ENCODE results near the gene CSRP2. TPM values are rescaled to one million over a fixed set of nuclear protein-coding genes. Genes with fewer than 3 reads are reported as not detected.

CSRP2 gene
- total RNA-seq, 1 experiment from 2014 or later, result 36.1 TPM

DNA sequence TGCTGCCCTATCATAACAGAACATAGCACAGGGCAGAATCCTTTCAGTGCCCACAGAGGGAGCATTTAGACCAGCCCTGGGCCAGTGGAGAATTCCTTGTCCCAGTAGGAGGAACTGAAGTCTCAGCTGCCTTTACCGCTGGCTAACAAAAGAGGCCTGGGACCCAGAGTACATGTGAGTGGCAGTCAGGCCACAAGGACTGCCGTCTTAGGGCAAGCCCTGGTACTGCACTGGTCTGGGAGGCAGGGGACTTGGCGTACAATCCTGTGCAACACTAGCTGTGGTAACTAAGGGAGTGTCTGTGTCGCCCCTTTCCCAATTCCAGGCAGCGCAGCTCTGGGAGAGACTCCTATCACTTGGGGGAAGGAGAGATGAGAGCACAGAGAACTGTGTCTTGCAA is 17.0 kb upstream of the CSRP2 start (continued):
- TF ChIP-seq FOSL1 (IDR thresholded peaks at IDR 0.05; ENCODE audit: low read depth) (no peak), ELF1 (IDR thresholded peaks at IDR 0.05; ENCODE audit: borderline replicate concordance, low read depth) (no peak), EZH2 (IDR thresholded peaks at IDR 0.05) (no peak)

GRCh38 chr12:76891609-76892008 is 12.8 kb upstream of the CSRP2 start:
- intact Hi-C loops (cut with micrococcal nuclease), result no loop called here
- no peaks in the 10 kb centered on the region for H4K20me1 ChIP-seq (ENCODE audit: insufficient read depth)
- CTCF ChIA-PET, result no interaction called here

More at GRCh38 chr12:76891609-76892008, 12.8 kb upstream of the CSRP2 start:
- Histone ChIP-seq H3K27me3 (ENCODE audit: insufficient read depth, low read length) (no peaks in the 10 kb centered on the region), H3K9me3 (ENCODE audit: control insufficient read depth in 1 of 2, insufficient read depth in 1 of 2, low read depth in 1 of 2, low read length in 2 of 2) (no peaks in the 10 kb centered on the region), H3K4me2 (ENCODE audit: low read length) (no peak overlapping the region), H3K9ac (ENCODE audit: low read length) (no peak overlapping the region), H3K27ac (ENCODE audit: low read depth, low read length) (no peak overlapping the region), H3K36me3 (ENCODE audit: control insufficient read depth in 1 of 2, insufficient read depth in 2 of 2, low read length in 2 of 2) (no peaks in the 10 kb centered on the region), H3K4me1 (ENCODE audit: control insufficient read depth in 1 of 2, insufficient read depth in 2 of 2, low read length in 2 of 2) (peaks cover 0 to 8% of the 10 kb centered on the region in 2 experiments; a peak in 3 of 4 replicates), H3K79me2 (ENCODE audit: insufficient read depth, low read length) (no peaks in the 10 kb centered on the region), H3K4me3 (replicated peaks in 1 of 2; ENCODE audit: low read depth in 1 of 2, low read length in 2 of 2) (no peak overlapping the region), H2AFZ (ENCODE audit: low read depth, low read length, poor library complexity, severe bottlenecking) (no peak overlapping the region), H3K9me2 (ENCODE audit: insufficient read depth) (no peaks in the 10 kb centered on the region)
- TF ChIP-seq MAX (IDR thresholded peaks at IDR 0.05) (no peak), CEBPB (IDR thresholded peaks at IDR 0.05; ENCODE audit: low read depth) (no peak)
- TF ChIP-seq, protein P1, sequence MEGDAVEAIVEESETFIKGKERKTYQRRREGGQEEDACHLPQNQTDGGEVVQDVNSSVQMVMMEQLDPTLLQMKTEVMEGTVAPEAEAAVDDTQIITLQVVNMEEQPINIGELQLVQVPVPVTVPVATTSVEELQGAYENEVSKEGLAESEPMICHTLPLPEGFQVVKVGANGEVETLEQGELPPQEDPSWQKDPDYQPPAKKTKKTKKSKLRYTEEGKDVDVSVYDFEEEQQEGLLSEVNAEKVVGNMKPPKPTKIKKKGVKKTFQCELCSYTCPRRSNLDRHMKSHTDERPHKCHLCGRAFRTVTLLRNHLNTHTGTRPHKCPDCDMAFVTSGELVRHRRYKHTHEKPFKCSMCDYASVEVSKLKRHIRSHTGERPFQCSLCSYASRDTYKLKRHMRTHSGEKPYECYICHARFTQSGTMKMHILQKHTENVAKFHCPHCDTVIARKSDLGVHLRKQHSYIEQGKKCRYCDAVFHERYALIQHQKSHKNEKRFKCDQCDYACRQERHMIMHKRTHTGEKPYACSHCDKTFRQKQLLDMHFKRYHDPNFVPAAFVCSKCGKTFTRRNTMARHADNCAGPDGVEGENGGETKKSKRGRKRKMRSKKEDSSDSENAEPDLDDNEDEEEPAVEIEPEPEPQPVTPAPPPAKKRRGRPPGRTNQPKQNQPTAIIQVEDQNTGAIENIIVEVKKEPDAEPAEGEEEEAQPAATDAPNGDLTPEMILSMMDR (IDR thresholded peaks at IDR 0.05 in 2 of 3, conservative IDR thresholded peaks at IDR 0.05 in 1 of 3; ENCODE audit: borderline replicate concordance in 1 of 3, insufficient read depth in 1 of 3, low read depth in 2 of 3, low read length in 2 of 3), result no peak
- no TSS peak for BruUV-seq (replicated peaks)
- POLR2A ChIA-PET, result no interaction called here
- no peak for DNase-seq (ENCODE audit: low read depth, low spot score)
- ATAC-seq, result no peak
- RAD21 ChIA-PET (ENCODE audit: low non-redundant PET in 1 of 2, low total read pairs in 2 of 2, uncharacterized antibody in 2 of 2, unreplicated experiment in 2 of 2), result no interaction called here

All from HCT116 (cell line).